HL-60/S4 treated with retinoic acid at 250 ng/mL for 4 days and 3 days (cell line): ENCODE measurements around the gene PAPSS2.
"Not testable (repeated sequence)": the region's sequence is repeated elsewhere in the genome, so short reads cannot be mapped to it uniquely, and the experiment has no call there.

Source experiments
- in situ Hi-C: fragments of 300-500 bp; cut with MboI; formaldehyde crosslinking; loops from 2 replicates; pipeline ENCODE4 v1.7.0; 2022; ENCODE audit warnings: low sequenced_read_pairs

The PAPSS2 gene

GRCh38 chr10:87702260-87702972, 42.7 kb downstream of the PAPSS2 start:
- in situ Hi-C loops: no loop called here

- in situ Hi-C loops: no loop called here
These were observed 43.3 kb downstream of the PAPSS2 start for GRCh38 chr10:87702973-87703294.

GRCh38 chr10:87703771-87704170, 44.1 kb downstream of the PAPSS2 start:
- in situ Hi-C loops: no loop called here

GRCh38 chr10:87705339-87705738, 45.7 kb downstream of the PAPSS2 start:
- in situ Hi-C loops: no loop called here

GRCh38 chr10:87706731-87707130, 47.1 kb downstream of the PAPSS2 start:
- in situ Hi-C loops: no loop called here

GRCh38 chr10:87707254-87707653, 47.6 kb downstream of the PAPSS2 start:
- in situ Hi-C loops: no loop called here

GRCh38 chr10:87712913-87713616, 53.4 kb downstream of the PAPSS2 start:
- in situ Hi-C loops: no loop called here

GRCh38 chr10:87713707-87714106, 54.0 kb downstream of the PAPSS2 start:
- in situ Hi-C loops: no loop called here

GRCh38 chr10:87715552-87716347, 56.1 kb downstream of the PAPSS2 start:
- in situ Hi-C loops: no loop called here

- in situ Hi-C loops: no loop called here
These were observed 56.6 kb downstream of the PAPSS2 start for GRCh38 chr10:87716348-87716670.

GRCh38 chr10:87720665-87721064, 61.0 kb downstream of the PAPSS2 start:
- in situ Hi-C loops: no loop called here

- in situ Hi-C loops: no loop called here
These were observed 62.1 kb downstream of the PAPSS2 start for GRCh38 chr10:87721781-87722180.

GRCh38 chr10:87722716-87723115, 63.0 kb downstream of the PAPSS2 start:
- in situ Hi-C loops: no loop called here

GRCh38 chr10:87723500-87723899, 63.8 kb downstream of the PAPSS2 start:
- in situ Hi-C loops: no loop called here

- in situ Hi-C loops: no loop called here
These were observed 65.1 kb downstream of the PAPSS2 start for GRCh38 chr10:87724789-87725188.

- in situ Hi-C loops: no loop called here
These were observed 70.3 kb downstream of the PAPSS2 start for GRCh38 chr10:87729940-87730339.

- in situ Hi-C loops: no loop called here
These were observed 73.4 kb downstream of the PAPSS2 start for GRCh38 chr10:87733081-87733480.

GRCh38 chr10:87734987-87735827, 75.5 kb downstream of the PAPSS2 start:
- in situ Hi-C loops: no loop called here

GRCh38 chr10:87738253-87738652, 78.6 kb downstream of the PAPSS2 start:
- in situ Hi-C loops: not testable (repeated sequence)

- in situ Hi-C loops: no loop called here
These were observed 80.0 kb downstream of the PAPSS2 start for GRCh38 chr10:87739703-87740102.

- in situ Hi-C loops: no loop called here
These were observed 80.6 kb downstream of the PAPSS2 start for GRCh38 chr10:87740254-87740655.
